ENCODE data around the gene SPATC1L. TPM values are rescaled to one million over a fixed set of nuclear protein-coding genes. Genes with fewer than 3 reads are reported as not detected.

SPATC1L gene
- total RNA-seq, 3 donors from 2014 or later = 6.8 to 17.5 (median 10.6) TPM

- no peaks in the 10 kb centered on the region for H3K36me3 Mint-ChIP-seq (ENCODE audit: insufficient read depth)
- no peak overlapping the region for H3K4me3 Mint-ChIP-seq
- ATAC-seq = no peak
- peaks cover 8% of the 10 kb centered on the region for H3K27me3 Mint-ChIP-seq (ENCODE audit: low read depth)
- H3K9me3 Mint-ChIP-seq = no peaks in the 10 kb centered on the region
- peaks cover 10% of the 10 kb centered on the region for H3K4me1 Mint-ChIP-seq (ENCODE audit: low read depth)
- DNase-seq = no peak
These were observed 44.6 kb downstream of the SPATC1L start for GRCh38 chr21:46139686-46140085.

- ATAC-seq = no peak
- no peak overlapping the region for H3K4me3 Mint-ChIP-seq
- H3K36me3 Mint-ChIP-seq (ENCODE audit: insufficient read depth) = no peaks in the 10 kb centered on the region
- H3K9me3 Mint-ChIP-seq = no peaks in the 10 kb centered on the region
- peaks cover 8% of the 10 kb centered on the region for H3K27me3 Mint-ChIP-seq (ENCODE audit: low read depth)
- DNase-seq = no peak
- peaks cover 3% of the 10 kb centered on the region for H3K4me1 Mint-ChIP-seq (ENCODE audit: low read depth)
These were observed 45.8 kb downstream of the SPATC1L start for GRCh38 chr21:46138383-46138970.

- Mint-ChIP-seq H3K4me3 (no peak overlapping the region), H3K27me3 (ENCODE audit: low read depth) (peaks cover 8% of the 10 kb centered on the region), H3K36me3 (ENCODE audit: insufficient read depth) (no peaks in the 10 kb centered on the region), H3K9me3 (no peaks in the 10 kb centered on the region), H3K4me1 (ENCODE audit: low read depth) (peaks cover 2% of the 10 kb centered on the region)
- no peak for ATAC-seq
- no peak for DNase-seq
These were observed 46.4 kb downstream of the SPATC1L start for GRCh38 chr21:46137908-46138307.

- Mint-ChIP-seq H3K4me1 (ENCODE audit: low read depth) (no peaks in the 10 kb centered on the region), H3K36me3 (ENCODE audit: insufficient read depth) (no peaks in the 10 kb centered on the region), H3K9me3 (no peaks in the 10 kb centered on the region), H3K27me3 (ENCODE audit: low read depth) (peaks cover 8% of the 10 kb centered on the region), H3K4me3 (no peak overlapping the region)
- DNase-seq (no peak), ATAC-seq (no peak)
These were observed 47.4 kb downstream of the SPATC1L start for GRCh38 chr21:46136739-46137349.

GRCh38 chr21:46135782-46136395 is 48.4 kb downstream of the SPATC1L start:
- DNase-seq (no peak), ATAC-seq (no peak)
- Mint-ChIP-seq H3K27me3 (ENCODE audit: low read depth) (peaks cover 8% of the 10 kb centered on the region), H3K36me3 (ENCODE audit: insufficient read depth) (no peaks in the 10 kb centered on the region), H3K9me3 (no peaks in the 10 kb centered on the region), H3K4me3 (no peak overlapping the region), H3K4me1 (ENCODE audit: low read depth) (no peaks in the 10 kb centered on the region)

GRCh38 chr21:46131838-46132651 is 52.2 kb downstream of the SPATC1L start:
- DNase-seq (no peak), ATAC-seq (no peak)
- Mint-ChIP-seq H3K4me3 (no peak overlapping the region), H3K9me3 (no peaks in the 10 kb centered on the region), H3K4me1 (ENCODE audit: low read depth) (no peaks in the 10 kb centered on the region), H3K36me3 (ENCODE audit: insufficient read depth) (no peaks in the 10 kb centered on the region), H3K27me3 (ENCODE audit: low read depth) (peaks cover 2% of the 10 kb centered on the region)

GRCh38 chr21:46131588-46131837 is 52.7 kb downstream of the SPATC1L start:
- ATAC-seq (no peak), DNase-seq (no peak)
- Mint-ChIP-seq H3K4me1 (ENCODE audit: low read depth) (no peaks in the 10 kb centered on the region), H3K4me3 (no peak overlapping the region), H3K9me3 (no peaks in the 10 kb centered on the region), H3K27me3 (ENCODE audit: low read depth) (peaks cover 2% of the 10 kb centered on the region), H3K36me3 (ENCODE audit: insufficient read depth) (no peaks in the 10 kb centered on the region)

- no peak for ATAC-seq
- peaks cover 2% of the 10 kb centered on the region for H3K27me3 Mint-ChIP-seq (ENCODE audit: low read depth)
- no peaks in the 10 kb centered on the region for H3K4me1 Mint-ChIP-seq (ENCODE audit: low read depth)
- H3K9me3 Mint-ChIP-seq = no peaks in the 10 kb centered on the region
- no peak for DNase-seq
- H3K36me3 Mint-ChIP-seq (ENCODE audit: insufficient read depth) = no peaks in the 10 kb centered on the region
- no peak overlapping the region for H3K4me3 Mint-ChIP-seq
These were observed 53.2 kb downstream of the SPATC1L start for GRCh38 chr21:46130831-46131587.

- H3K27me3 Mint-ChIP-seq (ENCODE audit: low read depth) = no peaks in the 10 kb centered on the region
- no peak overlapping the region for H3K4me3 Mint-ChIP-seq
- H3K9me3 Mint-ChIP-seq = no peaks in the 10 kb centered on the region
- no peaks in the 10 kb centered on the region for H3K36me3 Mint-ChIP-seq (ENCODE audit: insufficient read depth)
- H3K4me1 Mint-ChIP-seq (ENCODE audit: low read depth) = no peaks in the 10 kb centered on the region
- ATAC-seq (no peak), DNase-seq (no peak)
These were observed 54.2 kb downstream of the SPATC1L start for GRCh38 chr21:46129846-46130651.

GRCh38 chr21:46128933-46129571 is 55.2 kb downstream of the SPATC1L start:
- DNase-seq = no peak
- Mint-ChIP-seq H3K36me3 (ENCODE audit: insufficient read depth) (no peaks in the 10 kb centered on the region), H3K27me3 (ENCODE audit: low read depth) (no peaks in the 10 kb centered on the region), H3K4me1 (ENCODE audit: low read depth) (no peaks in the 10 kb centered on the region), H3K9me3 (no peaks in the 10 kb centered on the region), H3K4me3 (no peak overlapping the region)
- no peak for ATAC-seq

- Mint-ChIP-seq H3K27me3 (ENCODE audit: low read depth) (no peaks in the 10 kb centered on the region), H3K9me3 (no peaks in the 10 kb centered on the region), H3K4me1 (ENCODE audit: low read depth) (no peaks in the 10 kb centered on the region), H3K4me3 (no peak overlapping the region), H3K36me3 (ENCODE audit: insufficient read depth) (no peaks in the 10 kb centered on the region)
- ATAC-seq (no peak), DNase-seq (no peak)
These were observed 55.9 kb downstream of the SPATC1L start for GRCh38 chr21:46128106-46128932.

- DNase-seq (peak; percentile 1), ATAC-seq (no peak)
- H3K4me3 Mint-ChIP-seq = no peak overlapping the region
- no peaks in the 10 kb centered on the region for H3K36me3 Mint-ChIP-seq (ENCODE audit: insufficient read depth)
- no peaks in the 10 kb centered on the region for H3K9me3 Mint-ChIP-seq
- no peaks in the 10 kb centered on the region for H3K4me1 Mint-ChIP-seq (ENCODE audit: low read depth)
- no peaks in the 10 kb centered on the region for H3K27me3 Mint-ChIP-seq (ENCODE audit: low read depth)
These were observed 56.8 kb downstream of the SPATC1L start for GRCh38 chr21:46127239-46128105.
